GM12801 (cell line): Measurements from ENCODE around the gene CHPT1.

Source experiments
- TF ChIP-seq, protein P1 (sequence below): IDR thresholded peaks from one replicate; pipeline ENCODE4 v1.5.1; 2011; ENCODE audit warnings: control low read depth; ENCODE audit not compliant: insufficient read length; ENCODE audit errors: extremely low read depth

The CHPT1 gene

DNA sequence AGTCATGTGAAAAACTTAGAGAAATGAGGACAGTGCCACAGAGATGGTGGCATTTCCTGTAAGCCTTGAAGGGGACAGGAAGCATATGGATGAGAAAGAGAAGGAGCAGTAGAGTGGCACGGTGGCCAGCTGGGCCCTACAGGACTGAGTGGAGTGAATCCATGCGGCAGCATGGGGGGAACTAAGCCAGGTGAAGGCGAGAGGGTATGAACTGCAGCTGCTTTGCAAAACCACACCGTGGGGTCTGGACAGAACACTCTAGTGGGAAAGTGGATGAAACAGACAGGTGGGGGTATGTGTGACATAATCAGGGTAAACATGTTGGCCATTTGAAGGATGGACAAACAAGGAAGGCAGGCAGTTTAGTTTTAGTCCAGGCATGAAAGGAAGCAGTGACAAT lies 52.2 kb downstream of the CHPT1 start:
- TF ChIP-seq, protein P1, sequence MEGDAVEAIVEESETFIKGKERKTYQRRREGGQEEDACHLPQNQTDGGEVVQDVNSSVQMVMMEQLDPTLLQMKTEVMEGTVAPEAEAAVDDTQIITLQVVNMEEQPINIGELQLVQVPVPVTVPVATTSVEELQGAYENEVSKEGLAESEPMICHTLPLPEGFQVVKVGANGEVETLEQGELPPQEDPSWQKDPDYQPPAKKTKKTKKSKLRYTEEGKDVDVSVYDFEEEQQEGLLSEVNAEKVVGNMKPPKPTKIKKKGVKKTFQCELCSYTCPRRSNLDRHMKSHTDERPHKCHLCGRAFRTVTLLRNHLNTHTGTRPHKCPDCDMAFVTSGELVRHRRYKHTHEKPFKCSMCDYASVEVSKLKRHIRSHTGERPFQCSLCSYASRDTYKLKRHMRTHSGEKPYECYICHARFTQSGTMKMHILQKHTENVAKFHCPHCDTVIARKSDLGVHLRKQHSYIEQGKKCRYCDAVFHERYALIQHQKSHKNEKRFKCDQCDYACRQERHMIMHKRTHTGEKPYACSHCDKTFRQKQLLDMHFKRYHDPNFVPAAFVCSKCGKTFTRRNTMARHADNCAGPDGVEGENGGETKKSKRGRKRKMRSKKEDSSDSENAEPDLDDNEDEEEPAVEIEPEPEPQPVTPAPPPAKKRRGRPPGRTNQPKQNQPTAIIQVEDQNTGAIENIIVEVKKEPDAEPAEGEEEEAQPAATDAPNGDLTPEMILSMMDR = no peak

DNA sequence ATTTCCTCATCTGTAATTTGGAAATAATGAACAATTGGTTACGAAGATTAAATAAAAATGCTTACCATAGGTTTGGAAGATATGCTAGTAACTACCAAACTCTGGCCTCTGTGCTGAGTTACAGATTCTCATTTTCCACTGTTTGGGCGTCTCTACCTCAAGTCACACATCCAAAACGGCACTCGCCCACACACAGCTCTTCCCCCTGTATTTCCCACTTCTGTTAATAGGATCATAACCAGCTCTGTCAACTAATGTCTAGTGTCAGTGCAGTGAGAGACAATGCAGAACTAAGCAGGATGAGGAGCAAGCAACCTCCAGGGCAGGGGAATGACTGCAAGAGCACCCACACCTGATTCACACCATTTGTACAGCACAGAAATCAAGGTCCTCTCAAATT lies 52.7 kb downstream of the CHPT1 start:
- TF ChIP-seq, protein P1 = no peak

DNA sequence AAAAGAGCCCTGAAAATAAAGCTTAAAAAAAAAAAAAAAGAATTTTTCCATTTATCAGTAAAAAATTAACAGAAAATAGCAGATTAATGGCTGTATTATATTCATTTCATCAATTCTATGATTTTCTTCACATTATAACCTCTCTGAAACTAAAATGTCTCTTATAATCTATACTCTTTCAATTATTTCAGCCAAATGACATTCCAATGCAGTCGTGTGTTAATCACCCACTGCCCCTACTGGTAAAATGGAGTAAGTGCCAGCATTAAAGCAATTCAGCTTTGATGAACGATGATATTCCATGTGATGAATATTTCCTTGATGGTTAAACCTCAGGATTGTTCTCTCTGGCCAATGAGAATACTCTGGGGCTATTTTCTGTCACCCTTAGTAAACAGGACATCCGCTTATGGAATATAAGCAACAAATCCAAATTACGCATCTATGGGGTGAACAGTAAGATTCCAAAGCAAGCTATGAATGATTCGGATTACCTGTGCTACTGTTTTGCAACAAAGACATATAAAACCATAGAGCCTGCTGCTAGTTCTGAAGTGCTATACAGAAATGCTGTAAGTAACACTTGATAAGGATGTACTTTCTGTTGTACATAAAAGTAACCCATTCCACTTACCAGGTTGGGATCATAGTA lies 62.1 kb downstream of the CHPT1 start:
- TF ChIP-seq, protein P1 = peak; percentile 23

DNA sequence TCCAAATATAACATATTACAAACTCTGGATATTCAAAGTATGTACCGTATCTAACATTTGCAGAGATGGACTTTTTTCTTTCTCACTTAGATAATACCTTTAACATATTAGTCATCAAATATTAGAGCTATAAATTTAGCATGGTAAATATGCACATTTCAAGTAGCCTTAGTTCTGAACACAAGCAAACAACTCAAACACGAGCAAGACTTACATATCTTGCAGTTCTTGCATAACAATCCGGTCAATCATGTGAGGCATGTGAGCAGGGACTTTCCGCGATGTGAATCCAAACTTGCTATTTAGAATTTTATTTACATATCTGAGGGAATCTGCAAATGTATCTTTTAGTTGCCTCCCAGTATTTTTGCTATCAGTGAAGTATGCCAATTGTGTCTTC lies 63.9 kb downstream of the CHPT1 start:
- TF ChIP-seq, protein P1 = no peak

DNA sequence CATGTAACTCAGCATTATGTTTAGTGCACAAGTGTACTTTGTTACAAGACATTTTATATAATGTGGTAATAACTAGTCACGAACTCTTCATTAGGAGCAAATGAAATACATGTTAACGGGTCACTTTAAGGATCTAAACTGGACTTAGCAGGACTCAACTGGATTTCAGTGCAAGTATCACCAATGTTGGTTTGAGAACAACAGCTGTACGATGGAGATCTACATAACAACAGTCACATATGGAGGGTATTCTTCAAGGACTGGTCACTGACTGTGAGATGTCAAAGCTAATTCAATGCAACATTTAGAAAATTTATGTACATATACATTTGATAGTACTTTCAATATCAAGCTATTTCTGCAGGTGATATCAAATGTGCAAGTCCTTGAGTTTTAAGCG lies 64.3 kb downstream of the CHPT1 start:
- TF ChIP-seq, protein P1 = no peak

DNA sequence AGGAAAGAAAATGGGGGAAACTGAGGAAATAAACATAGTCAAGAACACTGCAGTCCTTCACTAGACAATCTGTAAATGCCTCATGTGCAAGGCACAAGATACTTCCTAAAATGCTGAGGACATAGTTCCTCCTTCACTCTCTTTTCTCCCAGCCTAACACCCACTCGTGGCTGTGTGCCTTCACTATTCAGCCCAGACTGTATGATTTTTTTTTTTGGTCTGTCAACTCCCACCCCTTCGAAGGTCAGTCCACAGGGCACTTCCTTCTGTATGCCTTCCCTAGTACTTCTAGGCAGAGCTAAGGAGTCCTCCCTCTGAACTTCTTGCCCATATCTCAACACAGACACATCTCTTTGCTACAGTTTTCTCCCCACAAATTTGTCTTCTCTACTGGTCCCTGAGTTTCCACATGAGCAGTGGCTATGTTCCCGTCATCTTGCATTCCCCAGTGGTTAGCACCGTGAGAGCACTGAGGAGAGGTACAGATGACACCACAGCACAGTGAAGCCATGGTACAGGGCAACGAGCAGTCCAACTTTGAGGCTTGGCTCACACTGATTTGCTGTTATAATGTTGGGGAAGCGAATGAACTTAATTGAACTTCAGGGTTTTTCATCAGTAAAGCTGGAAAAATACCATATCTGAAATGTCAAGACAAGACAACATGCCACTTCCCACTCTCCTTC lies 65.9 kb downstream of the CHPT1 start:
- TF ChIP-seq, protein P1 = no peak

DNA sequence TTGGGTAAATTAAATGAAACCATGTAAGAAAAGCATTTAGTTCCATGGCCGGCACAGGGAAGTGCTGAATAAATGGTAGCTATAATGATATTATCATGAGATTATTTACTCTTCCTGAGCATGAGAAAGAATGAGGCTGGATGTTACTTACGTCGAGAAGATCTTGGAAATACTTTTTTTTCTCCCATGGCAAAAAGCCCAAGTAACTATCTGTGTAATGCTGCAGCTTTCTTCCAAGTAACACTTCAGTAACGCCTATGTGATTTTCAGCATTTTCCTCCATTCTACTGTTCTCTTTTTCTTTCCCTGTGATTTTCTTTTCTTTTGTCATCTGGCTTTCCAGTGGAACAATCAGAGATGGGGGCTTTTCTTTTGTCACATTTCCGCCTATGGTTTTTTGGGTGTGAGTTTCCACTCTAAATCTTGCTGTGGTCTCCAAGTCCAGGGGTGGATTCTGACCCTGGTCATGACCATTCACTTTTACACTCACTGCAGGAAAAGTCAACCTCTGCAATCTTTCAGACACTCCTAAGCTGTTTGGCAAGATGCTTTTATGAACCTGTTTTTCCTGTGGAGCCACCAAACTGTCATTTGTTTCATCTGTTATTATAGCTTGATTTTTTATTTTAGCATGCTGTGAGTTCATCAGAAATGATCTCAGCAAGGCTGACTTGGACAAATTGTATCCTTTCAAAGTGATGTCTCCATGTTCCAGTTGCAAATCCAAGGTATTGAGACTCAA lies 66.8 kb downstream of the CHPT1 start:
- TF ChIP-seq, protein P1 = no peak
